ENCODE data around the gene DUSP15.
A peak's percentile ranks its signal among the peaks of the same experiment; 100 is the strongest.

DUSP15 gene

DNA sequence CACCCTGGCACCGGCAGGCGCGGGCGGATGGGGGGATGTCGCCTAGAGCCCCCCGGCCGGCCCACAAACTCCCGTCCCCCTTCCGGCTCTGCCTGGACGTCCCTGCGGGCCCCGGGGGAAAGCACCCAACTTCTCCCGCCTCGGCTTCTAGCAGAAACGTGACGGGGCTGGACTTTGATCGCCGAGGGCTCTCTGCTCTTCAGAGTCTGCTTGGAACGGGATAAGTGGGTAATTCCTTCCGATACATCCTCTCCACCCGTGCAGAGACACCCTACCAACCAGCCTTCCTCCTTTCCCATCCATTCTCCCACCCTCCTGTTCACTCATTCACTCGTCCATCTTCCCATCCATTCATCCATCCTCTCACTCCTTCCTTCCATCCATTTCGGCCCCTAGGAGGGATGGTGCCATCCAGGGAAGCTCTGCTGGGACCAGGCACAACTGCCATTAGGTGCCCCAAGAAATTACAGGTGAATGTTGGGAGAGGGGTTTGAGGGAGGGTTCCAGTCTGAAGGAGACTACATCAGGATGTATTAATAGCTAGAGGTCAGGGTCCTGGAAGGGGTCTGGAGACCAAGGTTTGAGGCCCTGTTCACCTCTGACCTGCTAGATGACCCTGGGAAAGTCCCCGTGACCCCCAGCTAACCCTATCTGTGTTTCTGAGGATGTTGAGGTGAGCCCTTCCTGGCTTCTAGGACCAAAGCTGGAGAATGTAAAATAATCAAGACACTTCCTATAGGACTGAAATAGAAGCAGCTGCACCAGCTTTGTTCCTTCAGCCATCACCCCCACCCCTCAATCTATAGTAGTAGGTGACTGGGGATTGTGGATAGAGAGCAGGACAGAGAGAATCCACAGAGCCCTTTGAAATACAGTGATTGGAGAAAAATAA is 645 bp upstream of the DUSP15 start:
- no peak overlapping the region for H3K27ac Mint-ChIP-seq
- H3K4me1 Mint-ChIP-seq (ENCODE audit: low read depth): peaks cover 8% of the 10 kb centered on the region
- H3K9me3 Mint-ChIP-seq (ENCODE audit: low read depth): no peaks in the 10 kb centered on the region
- H3K4me3 Mint-ChIP-seq: peak overlapping the region; percentile 90
- peaks cover 14% of the 10 kb centered on the region for H3K27me3 Mint-ChIP-seq
- H3K36me3 Mint-ChIP-seq: peaks cover 2% of the 10 kb centered on the region

DNA sequence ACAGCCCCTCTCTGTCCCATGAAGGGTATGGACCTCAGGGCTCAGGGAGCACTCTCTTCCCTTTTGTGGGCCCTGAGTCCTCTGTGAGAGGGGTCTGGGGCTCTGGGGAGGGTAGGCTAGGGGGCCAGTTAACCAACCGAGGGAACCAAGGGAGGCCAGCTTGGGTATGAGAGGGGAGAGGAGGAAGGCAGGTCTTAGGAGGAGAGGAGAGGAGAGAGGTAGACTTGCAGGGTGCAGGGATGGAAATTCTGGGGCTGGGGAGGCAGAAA is 720 bp downstream of the DUSP15 start:
- Mint-ChIP-seq H3K9me3 (ENCODE audit: low read depth) (no peaks in the 10 kb centered on the region), H3K36me3 (peaks cover 2% of the 10 kb centered on the region), H3K27ac (peak overlapping the region; percentile 19), H3K4me3 (peak overlapping the region; percentile 90), H3K27me3 (peaks cover 14% of the 10 kb centered on the region), H3K4me1 (ENCODE audit: low read depth) (peaks cover 8% of the 10 kb centered on the region)

DNA sequence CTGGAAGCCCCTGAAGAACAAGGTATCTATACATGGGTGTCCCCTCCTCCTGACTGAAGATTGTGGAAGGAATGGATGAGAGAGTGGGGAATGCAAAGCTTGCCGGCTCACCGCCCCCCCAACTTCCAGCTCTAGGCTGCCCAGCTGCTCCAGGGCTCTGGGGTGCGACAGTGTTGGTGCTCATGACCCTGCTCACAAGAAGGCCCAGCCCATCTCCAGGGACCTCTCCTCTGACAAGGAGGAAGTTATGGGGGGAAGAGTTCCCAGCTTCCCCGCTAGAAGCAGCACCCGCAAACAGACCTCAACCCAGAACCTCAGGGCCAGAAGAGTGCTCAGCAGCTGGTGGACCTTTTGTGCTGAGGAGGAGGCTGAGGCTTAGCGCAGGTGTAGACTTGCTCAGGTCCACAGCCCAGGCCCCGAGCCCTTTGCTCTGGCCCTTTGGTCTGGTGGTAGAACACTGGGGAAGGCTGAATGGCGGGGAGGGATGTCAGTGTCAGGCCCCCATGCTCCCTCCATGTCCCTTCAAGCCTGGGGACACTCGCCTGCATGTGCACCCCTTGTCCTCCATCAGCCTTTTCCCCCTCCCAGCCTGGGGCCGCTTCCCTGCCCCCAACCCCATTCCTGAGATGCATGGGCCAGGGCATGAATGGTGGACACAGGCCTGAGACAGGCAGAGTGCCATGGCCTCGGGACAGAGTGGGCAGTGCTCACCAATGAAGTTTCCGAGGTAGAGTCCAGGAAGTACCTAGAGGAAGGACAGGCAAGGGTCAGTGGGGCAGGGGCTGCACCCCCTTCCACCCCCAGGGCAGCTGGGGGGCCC is 1.3 kb downstream of the DUSP15 start:
- Mint-ChIP-seq H3K9me3 (ENCODE audit: low read depth) (no peaks in the 10 kb centered on the region), H3K27me3 (peaks cover 13% of the 10 kb centered on the region), H3K4me1 (ENCODE audit: low read depth) (peaks cover 8% of the 10 kb centered on the region), H3K4me3 (peak overlapping the region; percentile 90), H3K36me3 (peaks cover 2% of the 10 kb centered on the region), H3K27ac (no peak overlapping the region)

DNA sequence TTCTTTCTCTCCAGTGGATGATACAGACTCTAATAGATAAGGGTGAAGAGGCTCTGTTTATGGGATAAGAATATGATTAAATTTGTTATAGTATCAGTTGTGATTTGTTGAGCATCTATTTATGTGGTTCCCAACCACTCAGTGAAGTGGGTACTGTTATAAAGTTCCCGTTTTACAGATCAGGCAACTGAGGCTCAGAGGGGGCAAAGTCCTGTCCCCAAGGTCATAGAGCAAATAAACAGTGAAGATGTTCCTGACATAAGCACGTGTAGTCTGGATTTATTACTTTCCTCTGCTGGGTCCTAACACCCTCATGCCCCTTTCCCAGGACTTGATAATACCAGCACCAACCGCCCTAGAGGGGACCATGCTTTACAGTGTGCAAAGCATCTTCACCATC is 4.1 kb downstream of the DUSP15 start:
- Mint-ChIP-seq H3K9me3 (ENCODE audit: low read depth) (no peaks in the 10 kb centered on the region), H3K4me3 (no peak overlapping the region), H3K27ac (no peak overlapping the region), H3K4me1 (ENCODE audit: low read depth) (peaks cover 12% of the 10 kb centered on the region), H3K27me3 (peaks cover 10% of the 10 kb centered on the region), H3K36me3 (peaks cover 2% of the 10 kb centered on the region)

DNA sequence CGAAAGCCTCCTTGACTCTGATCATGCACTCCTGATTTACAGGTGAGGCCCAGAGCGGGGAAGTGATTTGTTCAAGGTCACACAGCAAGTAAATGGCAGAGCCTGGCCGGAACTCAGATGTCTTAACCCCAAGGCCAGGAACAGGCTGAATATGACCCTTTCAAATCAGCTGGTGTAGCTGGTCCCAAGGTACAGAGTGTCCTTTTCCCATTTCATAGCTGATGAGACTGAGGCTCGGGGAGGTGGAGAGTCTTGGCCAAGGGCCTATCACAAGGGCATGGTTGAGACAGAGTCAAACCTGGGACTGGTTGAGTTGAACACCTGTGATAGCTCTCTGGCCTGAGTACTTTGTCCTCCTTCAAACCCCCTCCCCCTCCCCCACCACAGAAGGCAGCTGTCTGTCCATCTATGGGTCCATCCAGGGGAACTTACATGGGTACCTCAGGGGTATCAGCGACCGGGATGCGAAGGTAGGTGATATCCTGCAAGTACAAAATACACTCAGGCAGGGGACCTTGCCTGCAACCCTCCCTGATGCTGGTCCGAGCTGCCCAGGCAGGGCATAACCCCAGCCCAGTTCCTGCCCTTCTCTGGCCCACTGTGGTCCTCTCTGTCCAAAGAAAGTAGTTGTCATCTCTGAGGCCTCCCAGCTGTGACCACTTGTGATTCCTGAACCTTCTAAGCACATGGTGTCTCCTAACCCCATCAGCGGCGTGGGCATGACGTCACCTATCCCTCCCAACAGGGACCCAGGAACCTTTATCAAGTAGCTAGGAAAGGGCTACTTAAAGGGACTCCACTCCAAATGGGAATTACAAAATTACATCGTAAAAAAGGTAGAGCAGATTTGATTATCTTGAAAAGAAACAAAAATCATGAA is 5.6 kb downstream of the DUSP15 start:
- Mint-ChIP-seq H3K36me3 (peaks cover under 1% of the 10 kb centered on the region), H3K4me3 (no peak overlapping the region), H3K4me1 (ENCODE audit: low read depth) (peaks cover 11% of the 10 kb centered on the region), H3K27me3 (peaks cover 7% of the 10 kb centered on the region), H3K27ac (no peak overlapping the region), H3K9me3 (ENCODE audit: low read depth) (no peaks in the 10 kb centered on the region)

DNA sequence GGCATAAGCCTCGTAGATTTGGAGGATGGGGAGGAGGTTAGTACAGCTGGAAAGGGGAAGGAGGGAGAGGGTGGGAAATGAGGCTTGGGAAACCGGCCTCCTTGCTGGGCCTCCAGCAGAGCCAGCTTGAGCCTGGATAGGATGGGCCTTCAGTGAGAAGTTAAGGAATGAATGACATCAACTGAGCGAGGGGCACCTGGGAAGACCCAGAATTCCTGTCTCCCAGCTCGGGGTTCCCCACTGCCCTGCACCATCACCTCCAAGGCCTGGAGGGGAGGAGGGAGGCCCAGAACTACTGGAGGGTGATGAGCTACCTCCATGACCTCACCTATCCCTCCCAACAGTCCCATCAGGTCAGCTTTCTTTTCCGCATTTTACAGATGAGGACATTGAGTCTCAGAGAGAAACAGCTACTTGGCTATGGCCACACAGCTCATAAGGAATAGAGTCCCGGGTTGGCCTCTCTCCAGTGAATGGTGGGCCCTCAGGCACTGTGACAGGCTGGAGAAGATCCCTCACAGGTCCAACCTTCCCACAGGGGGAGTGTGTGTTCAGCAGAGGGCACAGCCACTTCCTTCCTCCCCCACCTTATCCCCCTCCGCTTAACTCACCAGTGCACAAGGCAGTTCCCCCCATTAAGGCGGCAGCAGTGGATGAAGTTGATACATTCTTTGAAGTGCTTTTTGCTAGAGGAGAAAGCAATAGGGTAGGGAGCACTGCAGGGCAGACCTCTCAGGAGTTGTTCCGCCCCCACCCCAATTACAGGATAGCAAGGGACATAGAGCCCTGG is 6.8 kb downstream of the DUSP15 start:
- no peaks in the 10 kb centered on the region for H3K9me3 Mint-ChIP-seq (ENCODE audit: low read depth)
- H3K36me3 Mint-ChIP-seq: no peaks in the 10 kb centered on the region
- H3K4me1 Mint-ChIP-seq (ENCODE audit: low read depth): peaks cover 9% of the 10 kb centered on the region
- no peak overlapping the region for H3K4me3 Mint-ChIP-seq
- no peak overlapping the region for H3K27ac Mint-ChIP-seq
- peaks cover 8% of the 10 kb centered on the region for H3K27me3 Mint-ChIP-seq

DNA sequence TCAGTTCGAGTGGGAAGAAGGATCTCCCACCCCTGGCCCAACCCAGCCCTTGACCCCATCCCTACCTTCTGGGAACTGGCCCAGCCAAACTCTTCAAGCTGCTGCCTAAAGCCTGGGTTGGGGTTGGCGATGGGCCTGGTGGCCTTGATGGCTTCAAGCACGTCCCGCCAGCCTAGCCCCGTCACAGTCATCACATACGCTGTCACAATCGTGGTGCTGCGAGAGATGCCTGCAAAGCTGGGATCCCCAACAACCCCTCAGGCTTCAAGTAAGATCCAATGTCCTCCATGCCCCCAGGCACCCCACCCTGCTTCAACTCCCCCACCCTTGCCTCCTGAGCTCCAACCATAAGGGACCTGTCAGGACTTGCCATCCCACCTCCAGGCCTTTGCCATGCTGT is 7.8 kb downstream of the DUSP15 start:
- Mint-ChIP-seq H3K4me1 (ENCODE audit: low read depth) (peaks cover 9% of the 10 kb centered on the region), H3K27ac (no peak overlapping the region), H3K4me3 (peak overlapping the region; percentile 59), H3K36me3 (no peaks in the 10 kb centered on the region), H3K9me3 (ENCODE audit: low read depth) (no peaks in the 10 kb centered on the region), H3K27me3 (peaks cover 10% of the 10 kb centered on the region)

DNA sequence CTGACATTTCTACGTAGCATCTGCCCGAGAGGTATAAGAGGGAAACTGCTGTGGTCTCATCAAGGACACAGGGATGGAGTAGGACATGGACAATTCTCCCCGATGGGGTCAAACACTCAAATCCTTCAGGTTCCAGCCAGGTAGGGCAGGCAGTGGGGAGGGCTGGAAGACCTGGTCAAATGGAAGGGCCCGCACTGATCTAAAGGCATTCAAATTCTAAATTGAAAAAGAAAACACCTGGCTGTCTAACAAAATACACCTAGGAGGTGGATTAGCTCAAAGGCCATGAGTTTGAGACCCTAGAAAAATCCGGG is 8.2 kb downstream of the DUSP15 start:
- H3K4me1 Mint-ChIP-seq (ENCODE audit: low read depth): peaks cover 9% of the 10 kb centered on the region
- H3K9me3 Mint-ChIP-seq (ENCODE audit: low read depth): no peaks in the 10 kb centered on the region
- no peaks in the 10 kb centered on the region for H3K36me3 Mint-ChIP-seq
- H3K27ac Mint-ChIP-seq: no peak overlapping the region
- H3K27me3 Mint-ChIP-seq: peaks cover 11% of the 10 kb centered on the region
- H3K4me3 Mint-ChIP-seq: peak overlapping the region; percentile 77

DNA sequence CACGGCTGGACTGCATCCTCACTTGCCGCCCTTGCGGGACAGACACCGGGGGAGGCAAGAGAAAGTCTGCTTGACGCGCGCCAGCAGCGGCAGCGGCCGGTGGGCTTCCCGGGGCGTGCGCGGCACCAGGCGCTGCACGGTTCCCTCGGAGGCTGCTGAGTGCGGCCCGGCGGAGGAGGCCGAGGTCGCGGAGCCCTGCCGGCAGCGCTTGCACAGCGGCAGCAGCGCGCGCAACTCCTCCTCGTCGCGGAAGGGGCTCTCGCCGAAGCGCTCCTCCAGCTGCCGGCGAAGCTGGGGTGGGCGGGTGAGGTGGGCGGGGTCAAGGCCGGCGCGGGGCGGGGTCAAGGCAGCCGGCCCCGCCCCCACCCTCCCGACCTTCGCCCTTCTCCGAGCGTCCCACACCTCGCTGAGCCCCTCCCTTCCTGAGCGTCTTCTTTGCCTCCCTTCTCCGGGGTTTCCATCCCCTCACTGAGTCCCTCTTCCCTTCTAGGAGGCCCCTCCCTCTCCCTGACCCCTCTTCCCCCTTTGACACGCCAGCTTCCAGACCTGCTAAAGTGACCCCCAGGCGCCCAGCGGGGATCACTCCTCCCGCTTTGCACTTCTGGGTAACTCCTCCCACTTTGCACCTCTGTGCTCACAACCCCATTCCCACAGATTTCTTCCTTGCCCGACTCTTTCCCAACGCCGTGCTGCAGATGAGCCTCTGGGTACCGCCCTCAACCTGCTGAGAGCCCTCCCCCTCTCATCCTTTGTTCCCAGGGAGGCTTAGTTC is 8.8 kb downstream of the DUSP15 start:
- Mint-ChIP-seq H3K27ac (no peak overlapping the region), H3K4me3 (peak overlapping the region; percentile 77), H3K36me3 (no peaks in the 10 kb centered on the region), H3K4me1 (ENCODE audit: low read depth) (peaks cover 9% of the 10 kb centered on the region), H3K27me3 (peaks cover 11% of the 10 kb centered on the region), H3K9me3 (ENCODE audit: low read depth) (no peaks in the 10 kb centered on the region)

DNA sequence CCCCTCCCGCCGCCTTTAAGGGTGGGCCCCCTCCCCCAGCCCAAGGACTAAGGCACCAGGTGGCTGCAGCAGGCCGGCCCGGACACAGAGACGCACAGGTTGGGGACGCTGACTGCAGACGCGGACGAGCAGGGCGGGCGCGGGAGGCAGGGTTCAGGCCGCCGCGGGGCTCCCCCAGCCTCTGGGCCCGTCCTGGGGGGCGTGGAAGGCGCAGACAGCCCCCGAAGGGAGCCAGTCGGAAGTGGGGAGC is 9.3 kb downstream of the DUSP15 start:
- Mint-ChIP-seq H3K4me1 (ENCODE audit: low read depth) (peaks cover 9% of the 10 kb centered on the region), H3K4me3 (peak overlapping the region; percentile 27), H3K27me3 (peaks cover 11% of the 10 kb centered on the region), H3K36me3 (no peaks in the 10 kb centered on the region), H3K27ac (no peak overlapping the region), H3K9me3 (ENCODE audit: low read depth) (no peaks in the 10 kb centered on the region)

DNA sequence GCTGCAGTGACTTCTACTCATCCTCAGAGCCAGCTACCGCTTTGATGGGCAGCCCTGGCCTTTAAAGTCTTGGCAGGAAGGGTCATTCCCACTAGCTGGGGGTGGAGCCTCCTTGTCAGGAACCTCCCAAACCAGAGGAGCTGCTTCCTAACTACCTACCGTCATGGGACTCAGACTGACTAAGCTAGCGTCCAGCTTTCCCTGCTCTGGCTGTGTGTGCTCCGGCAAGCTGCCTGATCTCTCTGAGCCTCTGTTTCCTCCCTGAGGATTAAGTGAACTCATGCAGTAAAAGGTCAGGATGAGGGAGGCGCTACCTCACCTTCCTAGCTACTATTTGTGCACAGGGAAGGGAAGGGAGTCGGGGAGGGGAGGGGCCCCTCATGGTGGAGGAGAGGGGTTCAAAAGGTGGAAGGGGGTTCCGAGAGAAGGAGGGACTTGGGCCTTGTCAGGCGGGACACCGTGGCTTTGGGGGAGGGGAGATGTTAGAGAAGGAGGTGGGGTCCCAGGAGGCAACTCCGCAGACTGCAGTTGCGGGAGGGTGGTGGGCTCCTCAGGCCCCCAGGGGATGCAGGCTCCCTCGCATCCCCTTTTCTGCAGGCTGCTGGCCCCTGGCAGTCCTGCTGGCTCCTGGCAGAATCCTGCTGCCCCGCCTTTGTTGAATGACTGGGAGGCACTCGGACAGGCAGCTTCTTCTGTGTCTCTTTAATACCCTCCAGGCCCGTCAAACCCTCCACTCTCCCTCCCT is 9.8 kb downstream of the DUSP15 start:
- no peak overlapping the region for H3K27ac Mint-ChIP-seq
- H3K4me1 Mint-ChIP-seq (ENCODE audit: low read depth): peaks cover 9% of the 10 kb centered on the region
- H3K36me3 Mint-ChIP-seq: no peaks in the 10 kb centered on the region
- peak overlapping the region; percentile 27 for H3K4me3 Mint-ChIP-seq
- H3K9me3 Mint-ChIP-seq (ENCODE audit: low read depth): no peaks in the 10 kb centered on the region
- peaks cover 11% of the 10 kb centered on the region for H3K27me3 Mint-ChIP-seq

DNA sequence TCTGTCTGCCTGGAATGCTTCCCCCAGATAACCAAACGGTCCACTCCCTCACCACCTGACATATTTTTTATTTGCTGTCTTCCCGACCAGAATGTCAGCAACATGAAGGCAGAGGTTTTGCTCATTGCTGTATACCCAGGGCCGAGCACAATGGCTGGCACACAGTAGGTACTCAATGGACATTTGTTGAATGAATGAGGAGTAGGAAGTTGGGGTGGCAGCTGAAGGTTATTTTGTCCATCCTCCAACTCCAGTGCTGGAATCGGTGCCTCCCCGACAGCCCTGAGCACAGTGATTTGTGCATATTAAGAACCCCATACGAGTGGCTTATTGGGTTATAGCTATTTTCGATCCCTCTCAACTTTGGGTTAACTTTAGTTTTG is 10.3 kb downstream of the DUSP15 start:
- H3K4me3 Mint-ChIP-seq: peak overlapping the region; percentile 27
- no peaks in the 10 kb centered on the region for H3K36me3 Mint-ChIP-seq
- H3K9me3 Mint-ChIP-seq (ENCODE audit: low read depth): no peaks in the 10 kb centered on the region
- peaks cover 11% of the 10 kb centered on the region for H3K27me3 Mint-ChIP-seq
- peaks cover 9% of the 10 kb centered on the region for H3K4me1 Mint-ChIP-seq (ENCODE audit: low read depth)
- no peak overlapping the region for H3K27ac Mint-ChIP-seq

DNA sequence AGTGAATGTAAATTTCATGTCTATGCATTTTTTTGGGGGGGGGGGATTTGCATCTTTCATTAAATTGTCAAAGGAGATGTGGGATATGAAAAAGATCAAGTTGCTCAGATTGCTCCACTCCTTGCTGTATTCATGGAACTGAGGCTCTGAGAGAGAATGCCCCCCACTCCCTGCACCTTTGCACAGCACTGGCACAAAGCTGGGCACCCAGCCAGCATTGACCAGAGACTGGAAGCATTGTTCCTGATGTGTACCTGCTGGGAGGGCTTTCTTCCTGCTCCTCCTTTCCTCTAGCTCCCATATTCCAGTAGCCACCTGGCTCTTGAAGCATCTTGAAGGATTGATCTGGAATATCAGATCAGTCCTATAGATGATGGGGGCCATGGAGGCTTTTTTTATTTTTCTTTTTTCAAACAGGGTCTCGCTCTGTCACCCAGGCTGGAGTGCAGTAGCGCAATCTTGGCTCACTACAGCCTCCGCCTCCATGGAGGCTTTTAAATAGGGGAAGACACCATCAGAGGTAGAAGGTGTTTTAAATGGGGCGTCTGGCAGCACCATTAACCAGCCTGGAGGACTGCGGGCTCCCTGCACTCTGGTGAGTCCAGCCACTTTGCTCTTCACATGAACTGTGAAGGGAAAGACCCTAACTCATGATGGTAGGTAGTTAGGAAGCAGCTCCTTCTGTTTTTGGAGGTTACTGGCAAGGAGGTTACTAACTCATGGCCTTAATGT is 10.9 kb downstream of the DUSP15 start:
- Mint-ChIP-seq H3K27ac (no peak overlapping the region), H3K9me3 (ENCODE audit: low read depth) (no peaks in the 10 kb centered on the region), H3K36me3 (no peaks in the 10 kb centered on the region), H3K4me3 (no peak overlapping the region), H3K27me3 (peaks cover 11% of the 10 kb centered on the region), H3K4me1 (ENCODE audit: low read depth) (peaks cover 9% of the 10 kb centered on the region)

Measured in activated naive CD8-positive, alpha-beta T cell (primary cell).